Measurements from ENCODE around the gene DEFB119. TPM values are rescaled to one million over a fixed set of nuclear protein-coding genes. Genes with fewer than 3 reads are reported as not detected.
"Not testable (repeated sequence)": the region's sequence is repeated elsewhere in the genome, so short reads cannot be mapped to it uniquely, and the experiment has no call there.

Gene DEFB119
- total and polyA plus RNA-seq, 2 of the 13 experiments (the other 11 are each of a cell fraction or from before 2014, with no cell fraction given), result not detected

DNA sequence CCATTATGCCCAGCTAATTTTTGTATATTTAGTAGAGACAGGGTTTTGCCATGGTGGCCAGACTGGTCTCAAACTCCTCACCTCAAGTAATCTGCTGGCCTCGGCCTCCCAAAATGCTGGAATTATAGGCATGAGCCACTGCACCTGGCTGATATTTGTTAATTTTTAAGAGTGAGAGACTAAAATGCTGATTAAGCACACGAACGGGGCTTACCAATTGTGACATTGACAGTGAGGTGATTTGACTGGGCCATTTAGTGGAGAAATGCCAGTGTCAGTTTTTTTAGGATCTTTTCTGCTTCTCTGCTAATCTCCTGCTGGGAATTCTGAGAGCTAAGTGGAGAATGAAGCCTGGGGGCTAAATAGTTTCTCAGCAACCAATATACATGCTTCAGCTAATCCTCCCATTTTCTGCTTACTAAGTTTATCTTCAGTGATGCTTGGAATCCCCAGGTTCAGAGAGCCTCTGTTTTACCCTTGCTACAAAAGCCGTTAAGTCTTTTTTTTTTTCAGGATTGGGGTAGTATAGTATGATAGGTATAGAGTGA, 40.3 kb upstream of the DEFB119 start:
- WGBS (ENCODE audit: low lambda C conversion rate), result 5% methylated on average over 4 of the region's 4 CpGs
- no TSS peak for BruUV-seq (replicated peaks)

GRCh38 chr20:31427576-31427975, 37.2 kb upstream of the DEFB119 start:
- H3K9ac ChIP-seq (ENCODE audit: insufficient read depth, low read depth, low read length); H3K4me2 ChIP-seq (ENCODE audit: low read depth, low read length); H2AFZ ChIP-seq (ENCODE audit: low read length); POLR2A ChIA-PET; DNase-seq (ENCODE audit: low spot score); H3K27me3 ChIP-seq (ENCODE audit: control insufficient read depth in 1 of 2, insufficient read depth in 2 of 2, low read length in 2 of 2); in situ Hi-C loops (cut with HindIII; ENCODE audit: extremely low pct_ligation_motif_present, low pct_unique_long_range_greater_than_20kb); CTCF ChIA-PET (ENCODE audit: low intra/inter-chr PET ratio, low total read pairs); intact Hi-C loops (cut with micrococcal nuclease; ENCODE audit: unreplicated experiment); H3K4me1 ChIP-seq (ENCODE audit: insufficient read depth, low read length); FAIRE-seq; H3K4me3 ChIP-seq (replicated peaks in 1 of 3; ENCODE audit: insufficient read depth in 1 of 3, low read depth in 2 of 3, low read length in 3 of 3); H4K20me1 ChIP-seq (ENCODE audit: insufficient read depth, low read length); BruUV-seq (replicated peaks); H3K36me3 ChIP-seq (replicated peaks in 1 of 2; ENCODE audit: control insufficient read depth in 1 of 2, insufficient read depth in 2 of 2, low read length in 2 of 2); H3K9me3 ChIP-seq (ENCODE audit: low read length); H3K27ac ChIP-seq (ENCODE audit: extremely low read length, insufficient read depth, low read length); H3K79me2 ChIP-seq (ENCODE audit: insufficient read depth, low read length); ATAC-seq: not testable (repeated sequence)
- 79% methylated on average over 22 of the region's 31 CpGs for WGBS (ENCODE audit: low lambda C conversion rate)

More for the DNA sequence above, 40.3 kb upstream of the DEFB119 start:
- Histone ChIP-seq H3K4me3 (replicated peaks in 1 of 3; ENCODE audit: insufficient read depth in 1 of 3, low read depth in 2 of 3, low read length in 3 of 3) (no peak overlapping the region), H3K4me2 (ENCODE audit: low read depth, low read length) (no peak overlapping the region), H3K79me2 (ENCODE audit: insufficient read depth, low read length) (no peaks in the 10 kb centered on the region), H3K27me3 (ENCODE audit: control insufficient read depth in 1 of 2, insufficient read depth in 2 of 2, low read length in 2 of 2) (peaks cover 1 to 5% of the 10 kb centered on the region in 2 experiments; a peak in 2 of 5 replicates), H3K27ac (ENCODE audit: extremely low read length, insufficient read depth, low read length) (no peak overlapping the region), H3K9ac (ENCODE audit: insufficient read depth, low read depth, low read length) (no peak overlapping the region), H3K36me3 (replicated peaks in 1 of 2; ENCODE audit: control insufficient read depth in 1 of 2, insufficient read depth in 2 of 2, low read length in 2 of 2) (no peaks in the 10 kb centered on the region), H3K4me1 (ENCODE audit: insufficient read depth, low read length) (no peaks in the 10 kb centered on the region), H3K9me3 (ENCODE audit: low read length) (no peaks in the 10 kb centered on the region), H2AFZ (ENCODE audit: low read length) (no peak overlapping the region), H4K20me1 (ENCODE audit: insufficient read depth, low read length) (no peaks in the 10 kb centered on the region)
- FAIRE-seq (no peak), ATAC-seq (no peak), DNase-seq (ENCODE audit: low spot score) (no peak)
- in situ Hi-C loops (cut with HindIII; ENCODE audit: extremely low pct_ligation_motif_present, low pct_unique_long_range_greater_than_20kb), result no loop called here
- intact Hi-C loops (cut with micrococcal nuclease; ENCODE audit: unreplicated experiment), result no loop called here
- ChIA-PET POLR2A (no interaction called here), CTCF (ENCODE audit: low intra/inter-chr PET ratio, low total read pairs) (no interaction called here)
- TF ChIP-seq MAFK (conservative IDR thresholded peaks at IDR 0.05 in 1 of 2, IDR thresholded peaks at IDR 0.05 in 1 of 2; ENCODE audit: low read length in 2 of 2), result peak; percentile 72 to 80
- TF ChIP-seq MAFF (IDR thresholded peaks at IDR 0.05; ENCODE audit: low read depth, low read length), result peak; percentile 74
- TF ChIP-seq ZNF234 (CRISPR knock-in tag; conservative IDR thresholded peaks at IDR 0.05), result no peak

- 84% methylated on average over 28 of the region's 48 CpGs for WGBS (ENCODE audit: low lambda C conversion rate)
- intact Hi-C loops (cut with micrococcal nuclease; ENCODE audit: unreplicated experiment); H3K27ac ChIP-seq (ENCODE audit: extremely low read length, insufficient read depth, low read length); FAIRE-seq; BruUV-seq (replicated peaks); CTCF ChIA-PET (ENCODE audit: low intra/inter-chr PET ratio, low total read pairs); DNase-seq (ENCODE audit: low spot score); H3K79me2 ChIP-seq (ENCODE audit: insufficient read depth, low read length); H3K4me3 ChIP-seq (replicated peaks in 1 of 3; ENCODE audit: insufficient read depth in 1 of 3, low read depth in 2 of 3, low read length in 3 of 3); H3K4me1 ChIP-seq (ENCODE audit: insufficient read depth, low read length); H2AFZ ChIP-seq (ENCODE audit: low read length); POLR2A ChIA-PET; H3K4me2 ChIP-seq (ENCODE audit: low read depth, low read length); H3K27me3 ChIP-seq (ENCODE audit: control insufficient read depth in 1 of 2, insufficient read depth in 2 of 2, low read length in 2 of 2); H3K36me3 ChIP-seq (replicated peaks in 1 of 2; ENCODE audit: control insufficient read depth in 1 of 2, insufficient read depth in 2 of 2, low read length in 2 of 2); H4K20me1 ChIP-seq (ENCODE audit: insufficient read depth, low read length); in situ Hi-C loops (cut with HindIII; ENCODE audit: extremely low pct_ligation_motif_present, low pct_unique_long_range_greater_than_20kb); ATAC-seq; H3K9me3 ChIP-seq (ENCODE audit: low read length); H3K9ac ChIP-seq (ENCODE audit: insufficient read depth, low read depth, low read length): not testable (repeated sequence)
These were observed 36.6 kb upstream of the DEFB119 start for GRCh38 chr20:31426891-31427551.

All from HepG2 (cell line).